Thoracic aorta (tissue), 2 donors: ENCODE data around the gene KLHL26. TPM values are rescaled to one million over a fixed set of nuclear protein-coding genes. Genes with fewer than 3 reads are reported as not detected.
A peak's percentile ranks its signal among the peaks of the same experiment; 100 is the strongest.

Experiments used
- ATAC-seq: fragments of 150-250 bp; one replicate; pipeline ENCODE4 v1.8.0; 2017; ENCODE audit warnings: low read depth; ENCODE audit not compliant: insufficient number of reproducible peaks, low FRiP score
- DNase-seq: peaks from one replicate; pipeline ENCODE4 v3.0.0-alpha.2; 2020; ENCODE audit warnings: low spot score
- H3K27ac ChIP-seq, 2 donors: fragments of 200-600 bp; sonication (generic); 1 replicate in 1 of 2; 2 replicates in 1 of 2; pipeline ENCODE4 v1.5.1; 2016; ENCODE audit warnings: mild to moderate bottlenecking in 2 of 2, moderate library complexity in 2 of 2
- H3K27me3 ChIP-seq: fragments of 200-600 bp; sonication (generic); replicated peaks from 2 replicates; pipeline ENCODE4 v1.6.0; 2016; ENCODE audit warnings: mild to moderate bottlenecking; ENCODE audit not compliant: insufficient read depth
- H3K36me3 ChIP-seq: fragments of 200-600 bp; sonication (generic); one replicate; pipeline ENCODE4 v1.5.1; 2016
- H3K4me1 ChIP-seq, 2 donors: fragments of 200-600 bp; sonication (generic); 1 replicate in 1 of 2; 2 replicates in 1 of 2; pipeline versions ENCODE4 v1.5.1 to v1.6.0; 2016; ENCODE audit warnings: low read depth in 2 of 2, mild to moderate bottlenecking in 1 of 2; ENCODE audit not compliant: control insufficient read depth in 1 of 2
- H3K4me3 ChIP-seq: fragments of 200-600 bp; sonication (generic); 2 replicates; pipeline ENCODE4 v1.5.1; 2016; ENCODE audit warnings: mild to moderate bottlenecking
- H3K9me3 ChIP-seq: fragments of 200-600 bp; sonication (generic); 2 replicates; pipeline ENCODE4 v1.5.1; 2016
- CTCF ChIP-seq: fragments of 200-600 bp; sonication (generic); IDR thresholded peaks from one replicate; pipeline ENCODE4 v1.5.1; 2019; ENCODE audit warnings: antibody characterized with exemption
- total RNA-seq, 2 donors: library from RNA; depleted of rRNA; stranded (reverse); fragments of >200 nt; gene quantifications; one replicate each; pipeline versions ENCODE4 v1.1.0 to v1.2.3, GENCODE V29; 2016

KLHL26 gene
- total RNA-seq, 2 donors from 2014 or later: 11.2 to 24.5 TPM

GRCh38 chr19:18620311-18620710 lies 16.5 kb upstream of the KLHL26 start:
- H3K4me1 ChIP-seq: no peaks in the 10 kb centered on the region

GRCh38 chr19:18620902-18621301 lies 15.9 kb upstream of the KLHL26 start:
- no peaks in the 10 kb centered on the region for H3K27me3 ChIP-seq
- no peaks in the 10 kb centered on the region for H3K9me3 ChIP-seq
- no peak for DNase-seq
- H3K36me3 ChIP-seq: no peaks in the 10 kb centered on the region
- no peak overlapping the region for H3K27ac ChIP-seq
- TF ChIP-seq CTCF: no peak
- H3K4me3 ChIP-seq: no peak overlapping the region
- ATAC-seq: no peak
- H3K4me1 ChIP-seq: no peaks in the 10 kb centered on the region

More at GRCh38 chr19:18620311-18620710, 16.5 kb upstream of the KLHL26 start:
- ATAC-seq (no peak), DNase-seq (no peak)
- Histone ChIP-seq H3K9me3 (no peaks in the 10 kb centered on the region), H3K27me3 (no peaks in the 10 kb centered on the region), H3K4me3 (no peak overlapping the region), H3K36me3 (no peaks in the 10 kb centered on the region), H3K27ac (no peak overlapping the region)
- no peak for TF ChIP-seq CTCF

GRCh38 chr19:18626906-18627305 lies 9.9 kb upstream of the KLHL26 start:
- Histone ChIP-seq H3K9me3 (no peaks in the 10 kb centered on the region), H3K36me3 (no peaks in the 10 kb centered on the region), H3K4me1 (peaks cover 0 to 14% of the 10 kb centered on the region in 2 donors), H3K27me3 (no peaks in the 10 kb centered on the region), H3K4me3 (no peak overlapping the region), H3K27ac (no peak overlapping the region)
- DNase-seq (no peak), ATAC-seq (no peak)
- TF ChIP-seq CTCF: no peak

GRCh38 chr19:18629166-18630088 lies 7.4 kb upstream of the KLHL26 start:
- peak; percentile 15 for ATAC-seq
- no peak overlapping the region for H3K27ac ChIP-seq
- no peaks in the 10 kb centered on the region for H3K36me3 ChIP-seq
- no peaks in the 10 kb centered on the region for H3K27me3 ChIP-seq
- H3K9me3 ChIP-seq: no peaks in the 10 kb centered on the region
- no peak for TF ChIP-seq CTCF
- H3K4me1 ChIP-seq: peaks cover 0 to 14% of the 10 kb centered on the region in 2 donors
- DNase-seq: no peak
- no peak overlapping the region for H3K4me3 ChIP-seq

GRCh38 chr19:18633321-18633720 lies 3.5 kb upstream of the KLHL26 start:
- H3K27ac ChIP-seq: no peak overlapping the region
- H3K36me3 ChIP-seq: no peaks in the 10 kb centered on the region
- no peaks in the 10 kb centered on the region for H3K27me3 ChIP-seq
- DNase-seq (no peak), ATAC-seq (no peak)
- H3K9me3 ChIP-seq: no peaks in the 10 kb centered on the region
- H3K4me3 ChIP-seq: no peak overlapping the region
- no peak for TF ChIP-seq CTCF
- peaks cover 8 to 27% of the 10 kb centered on the region in 2 donors for H3K4me1 ChIP-seq
